Endothelial cell of umbilical vein (primary cell): ENCODE data around the gene RPH3AL. TPM values are rescaled to one million over a fixed set of nuclear protein-coding genes. Genes with fewer than 3 reads are reported as not detected.

Source experiments
- BruUV-seq: library from RNA; stranded (reverse); fragments of 400-500 nt; replicated peaks from 2 replicates; lab custom pipeline; 2021; lab: Mats Ljungman, UMichigan
- CTCF ChIA-PET: fragments of 300-600, 350-600 bp; sonication (Branson Sonifier 250); formaldehyde crosslinking; loops from one replicate; lab custom pipeline; 2021; ENCODE audit warnings: antibody characterized with exemption, inconsistent platforms; lab: Charles Lee
- POLR2A ChIA-PET: fragments of 300-600, 350-600 bp; sonication (Branson Sonifier 250); formaldehyde crosslinking; loops from one replicate; lab custom pipeline; 2021; ENCODE audit warnings: antibody characterized with exemption, inconsistent platforms; lab: Charles Lee
- DNase-seq: peaks from one replicate; pipeline ENCODE4 v3.0.0-alpha.2; 2011; ENCODE audit warnings: low read depth, low spot score
- FAIRE-seq: peaks from 2 replicates; lab custom pipeline; 2011; peaks lifted over from hg19 to GRCh38; lab: Jason Lieb, UNC
- H2AFZ ChIP-seq: 2 replicates; pipeline ENCODE4 v1.6.0; 2012; ENCODE audit warnings: low read depth, low read length, control low read depth, inconsistent platforms
- H3K27ac ChIP-seq: 2 replicates; pipeline ENCODE4 v1.5.1; 2011; ENCODE audit warnings: low read depth, mild to moderate bottlenecking, control low read depth, low read length, moderate library complexity; ENCODE audit not compliant: insufficient read depth
- H3K27me3 ChIP-seq, 2 experiments: 2 replicates each; pipeline versions ENCODE4 v1.6.0 to v1.6.1; 2011; ENCODE audit warnings: low read length in 2 of 2, mixed read lengths in 1 of 2; ENCODE audit not compliant: control insufficient read depth in 2 of 2, insufficient read depth in 2 of 2
- H3K36me3 ChIP-seq, 2 experiments: 2 replicates in 1 of 2; 3 replicates in 1 of 2; pipeline ENCODE4 v1.5.1; 2011; ENCODE audit warnings: low read length in 2 of 2, mild to moderate bottlenecking in 1 of 2, moderate library complexity in 1 of 2; ENCODE audit not compliant: control insufficient read depth in 2 of 2, insufficient read depth in 2 of 2; ENCODE audit errors: extremely low read depth in 1 of 2
- H3K4me1 ChIP-seq: 3 replicates; pipeline ENCODE4 v1.5.1; 2011; ENCODE audit warnings: mild to moderate bottlenecking, low read length; ENCODE audit not compliant: control insufficient read depth, insufficient read depth; ENCODE audit errors: extremely low read depth
- H3K4me2 ChIP-seq: 2 replicates; pipeline ENCODE4 v1.6.1; 2011; ENCODE audit warnings: low read length, control low read depth, mixed read lengths; ENCODE audit not compliant: insufficient read depth
- H3K4me3 ChIP-seq, 3 experiments: fragments of 200-600 bp in 1 of 3; sonication (generic), shearing (Covaris generic) in 1 of 3; replicated peaks in 1 of 3; 2 replicates each; pipeline ENCODE4 v1.5.1; 2011 to 2016; ENCODE audit warnings: control low read depth in 3 of 3, low read length in 3 of 3, mild to moderate bottlenecking in 2 of 3, inconsistent platforms in 1 of 3, low read depth in 1 of 3, moderate library complexity in 1 of 3; ENCODE audit not compliant: insufficient read depth in 1 of 3
- H3K79me2 ChIP-seq: 2 replicates; pipeline ENCODE4 v1.6.0; 2012; ENCODE audit warnings: low read length, inconsistent platforms; ENCODE audit not compliant: control insufficient read depth, insufficient read depth
- H3K9ac ChIP-seq: replicated peaks from 2 replicates; pipeline ENCODE3; 2011; ENCODE audit warnings: low read length, control low read depth; ENCODE audit not compliant: insufficient read depth; ENCODE audit errors: extremely low read depth
- H3K9me1 ChIP-seq: replicated peaks from 3 replicates; pipeline ENCODE4 v1.6.0; 2011; ENCODE audit warnings: mild to moderate bottlenecking, low read length; ENCODE audit not compliant: control insufficient read depth, insufficient read depth; ENCODE audit errors: extremely low read depth
- H3K9me3 ChIP-seq: replicated peaks from 2 replicates; pipeline ENCODE4 v1.5.1; 2012; ENCODE audit warnings: low read length, inconsistent platforms; ENCODE audit not compliant: control insufficient read depth, insufficient read depth
- H4K20me1 ChIP-seq: replicated peaks from 2 replicates; pipeline ENCODE3; 2011; ENCODE audit warnings: mild to moderate bottlenecking, low read length; ENCODE audit not compliant: control insufficient read depth, insufficient read depth; ENCODE audit errors: extremely low read depth
- CTCF ChIP-seq, 2 donors: IDR thresholded peaks; 1 replicate in 1 of 2; 2 replicates in 1 of 2; pipeline ENCODE4 v1.5.1; 2011; ENCODE audit warnings: low read length in 2 of 2, mild to moderate bottlenecking in 2 of 2, moderate library complexity in 2 of 2, control low read depth in 1 of 2, inconsistent platforms in 1 of 2, low read depth in 1 of 2; ENCODE audit not compliant: insufficient read depth in 1 of 2; ENCODE audit errors: extremely low read depth in 1 of 2
- EZH2 ChIP-seq: IDR thresholded peaks from 2 replicates; pipeline ENCODE4 v1.6.1; 2012; ENCODE audit warnings: borderline replicate concordance, low read depth, mild to moderate bottlenecking, moderate library complexity, low read length, inconsistent platforms; ENCODE audit not compliant: severe bottlenecking
- FOS ChIP-seq: IDR thresholded peaks from 2 replicates; pipeline ENCODE4 v1.6.1; 2011; ENCODE audit warnings: mild to moderate bottlenecking, low read length, moderate library complexity, borderline replicate concordance; ENCODE audit not compliant: insufficient read depth
- GATA2 ChIP-seq: IDR thresholded peaks from 2 replicates; pipeline ENCODE4 v1.7.0; 2011; ENCODE audit warnings: low read depth, mild to moderate bottlenecking, moderate library complexity, mixed read lengths, low read length; ENCODE audit not compliant: insufficient read length, insufficient read depth
- JUN ChIP-seq: IDR thresholded peaks from 2 replicates; pipeline ENCODE4 v1.6.1; 2011; ENCODE audit warnings: borderline replicate concordance, low read depth; ENCODE audit not compliant: insufficient read length, insufficient read depth
- MAX ChIP-seq: IDR thresholded peaks from 2 replicates; pipeline ENCODE4 v1.6.1; 2011; ENCODE audit not compliant: insufficient read depth, insufficient read length
- MYC ChIP-seq: IDR thresholded peaks from one replicate; pipeline ENCODE4 v1.6.1; 2011; ENCODE audit warnings: mild to moderate bottlenecking, low read depth, low read length
- POLR2A ChIP-seq: IDR thresholded peaks from 2 replicates; pipeline ENCODE4 v1.6.1; 2012; ENCODE audit warnings: low read depth, mild to moderate bottlenecking, control low read depth, low read length
- POLR2AphosphoS5 ChIP-seq: IDR thresholded peaks from 2 replicates; pipeline ENCODE4 v1.6.1; 2012; ENCODE audit warnings: low read depth, mild to moderate bottlenecking, control low read depth, low read length, moderate library complexity; ENCODE audit not compliant: insufficient read depth
- dilution Hi-C: fragments of 300-500 bp; cut with MboI; formaldehyde crosslinking; loops from one replicate; pipeline ENCODE4 v1.15.0; 2019; ENCODE audit warnings: low sequenced_read_pairs; ENCODE audit not compliant: extremely low pct_ligation_motif_present
- intact Hi-C: fragments of 100-400 bp; cut with micrococcal nuclease; formaldehyde crosslinking; loops from one replicate; pipeline ENCODE4 v1.10.0; 2022
- polyA plus RNA-seq, 4 experiments: library from polyadenylated mRNA; depleted of rRNA in 3 of 4; stranded (reverse) in 3 of 4; unstranded in 1 of 4; fragments of >200 nt; gene quantifications; 2 replicates each; pipeline versions ENCODE4 v1.2.1 to v1.2.3, GENCODE V29; 2011 to 2012; ENCODE audit warnings: missing spikeins in 1 of 4
- total RNA-seq: library from RNA; stranded (reverse); gene quantifications from 2 replicates; pipeline ENCODE4 v1.2.3, GENCODE V29; 2021

The RPH3AL gene
- total and polyA plus RNA-seq, 2 donors (not counting 3 experiments of a cell fraction or from before 2014, with no cell fraction given) = 4.1 to 7.0 TPM

- Histone ChIP-seq H3K9me3 (no peaks in the 10 kb centered on the region), H3K9me1 (no peaks in the 10 kb centered on the region), H4K20me1 (no peaks in the 10 kb centered on the region), H3K4me3 (no peak overlapping the region), H2AFZ (no peak overlapping the region), H3K27me3 (no peaks in the 10 kb centered on the region), H3K4me2 (no peak overlapping the region), H3K4me1 (peaks cover 10% of the 10 kb centered on the region), H3K9ac (no peak overlapping the region), H3K36me3 (no peaks in the 10 kb centered on the region), H3K79me2 (no peaks in the 10 kb centered on the region), H3K27ac (no peak overlapping the region)
- ChIA-PET CTCF (interaction anchor here (1.3 kb wide), 1 partner anchor 18 kb away, joined by 3 read pairs; no protein-coding TSS in a partner anchor), POLR2A (no interaction called here)
- dilution Hi-C loops = no loop called here
- no TSS peak for BruUV-seq
- TF ChIP-seq FOS (no peak), GATA2 (no peak), MAX (no peak), POLR2AphosphoS5 (no peak), MYC (no peak), CTCF (IDR thresholded peaks at IDR 0.05; ENCODE audit: extremely low read depth in 1 of 2, insufficient read depth in 1 of 2, low read depth in 1 of 2, low read length in 2 of 2) (no peak), JUN (no peak), EZH2 (no peak), POLR2A (no peak)
- intact Hi-C loops = no loop called here
- no peak for DNase-seq
- no peak for FAIRE-seq
Observed at GRCh38 chr17:248337-249235, 104.0 kb downstream of the RPH3AL start.
